GM23248 (cell line): ENCODE results near the gene CCDC158. TPM values are rescaled to one million over a fixed set of nuclear protein-coding genes. Genes with fewer than 3 reads are reported as not detected.

ENCODE experiments used
- DNase-seq: peaks from one replicate; pipeline ENCODE4 v3.0.0-alpha.2; 2015
- H2AFZ ChIP-seq: fragments of 200-600 bp; sonication (generic); 2 replicates; pipeline ENCODE4 v1.6.1; 2016; ENCODE audit warnings: antibody characterized with exemption
- H3F3A ChIP-seq: fragments of 200-600 bp; sonication (generic); 2 replicates; pipeline ENCODE4 v1.6.1; 2016; ENCODE audit warnings: mild to moderate bottlenecking, antibody characterized with exemption, mixed run types; ENCODE audit not compliant: insufficient read depth
- H3K27ac ChIP-seq: fragments of 200-600 bp; sonication (generic); 2 replicates; pipeline ENCODE4 v1.5.1; 2016; ENCODE audit warnings: mild to moderate bottlenecking
- H3K27me3 ChIP-seq: fragments of 200-600 bp; sonication (generic); replicated peaks from 2 replicates; pipeline ENCODE4 v1.6.1; 2016; ENCODE audit warnings: mild to moderate bottlenecking; ENCODE audit not compliant: insufficient read depth
- H3K36me3 ChIP-seq: fragments of 200-600 bp; sonication (generic); 2 replicates; pipeline ENCODE4 v1.6.1; 2016; ENCODE audit warnings: low read depth, mild to moderate bottlenecking
- H3K4me1 ChIP-seq: fragments of 200-600 bp; sonication (generic); 2 replicates; pipeline ENCODE4 v1.6.1; 2016; ENCODE audit warnings: mild to moderate bottlenecking; ENCODE audit not compliant: insufficient read depth
- H3K4me2 ChIP-seq: fragments of 200-600 bp; sonication (generic); one replicate; pipeline ENCODE4 v1.6.1; 2016; ENCODE audit warnings: mild to moderate bottlenecking; ENCODE audit not compliant: unreplicated experiment
- H3K4me3 ChIP-seq: fragments of 200-600 bp; sonication (generic); 2 replicates; pipeline ENCODE4 v1.5.1; 2016; ENCODE audit warnings: mild to moderate bottlenecking
- H3K79me2 ChIP-seq: fragments of 200-600 bp; sonication (generic); 2 replicates; pipeline ENCODE4 v1.6.1; 2016; ENCODE audit warnings: mild to moderate bottlenecking; ENCODE audit not compliant: insufficient read depth
- H3K9ac ChIP-seq: fragments of 200-600 bp; sonication (generic); 2 replicates; pipeline ENCODE4 v1.6.1; 2016; ENCODE audit warnings: mild to moderate bottlenecking
- H3K9me2 ChIP-seq: fragments of 200-600 bp; sonication (generic); 2 replicates; pipeline ENCODE4 v1.6.1; 2016; ENCODE audit warnings: mixed run types, mild to moderate bottlenecking, moderate library complexity; ENCODE audit not compliant: insufficient read depth
- H3K9me3 ChIP-seq: fragments of 200-600 bp; sonication (generic); one replicate; pipeline ENCODE4 v1.6.1; 2017; ENCODE audit warnings: low read depth
- H4K20me1 ChIP-seq: fragments of 200-600 bp; sonication (generic); 2 replicates; pipeline ENCODE4 v1.6.0; 2016; ENCODE audit not compliant: insufficient read depth
- EZH2 ChIP-seq: fragments of 200-600 bp; sonication (generic); IDR thresholded peaks from 2 replicates; pipeline ENCODE4 v1.6.1; 2018; ENCODE audit warnings: antibody characterized with exemption, mild to moderate bottlenecking; ENCODE audit not compliant: insufficient read depth, poor library complexity, severe bottlenecking
- EZH2phosphoT487 ChIP-seq: fragments of 200-600 bp; sonication (generic); IDR thresholded peaks from 2 replicates; pipeline ENCODE4 v1.6.1; 2018; ENCODE audit warnings: antibody characterized with exemption, moderate library complexity, mild to moderate bottlenecking, low read depth; ENCODE audit not compliant: insufficient read depth
- WGBS, 2 experiments: methylation state at CpG; one replicate each; pipeline ENCODE4 v1.1.6; 2015 to 2017; ENCODE audit warnings: low lambda C conversion rate in 2 of 2, low coverage in 1 of 2; ENCODE audit errors: missing lambda C conversion rate in 2 of 2; 5-methylcytosine and 5-hydroxymethylcytosine counted together
- in situ Hi-C: fragments of 300-500 bp; cut with MboI; formaldehyde crosslinking; loops from 2 replicates; pipeline ENCODE4 v1.15.0; 2020
- polyA plus RNA-seq: library from polyadenylated mRNA; unstranded; fragments of >200 nt; fragmentation: Nextera tagmentation; extraction: Ambion mirVana; gene quantifications from 2 replicates; pipeline ENCODE4 v1.2.1, GENCODE V29; 2016
- total RNA-seq: library from RNA; depleted of rRNA; stranded (reverse); fragments of >200 nt; shearing (Covaris generic); gene quantifications from 2 replicates; pipeline ENCODE4 v1.2.3, GENCODE V29; 2014

Gene CCDC158
- total and polyA plus RNA-seq, 2 experiments from 2014 or later: 0.14 TPM; not detected in 1

- no peak overlapping the region for H3K4me3 ChIP-seq
- H3K27ac ChIP-seq: no peak overlapping the region
- no peak overlapping the region for H3K4me2 ChIP-seq
- in situ Hi-C loops: no loop called here
- no peaks in the 10 kb centered on the region for H3F3A ChIP-seq
- no peak overlapping the region for H3K9ac ChIP-seq
- no peaks in the 10 kb centered on the region for H3K4me1 ChIP-seq
- no peak for DNase-seq
- 28 to 34% methylated on average over 3 of the region's 3 CpGs for WGBS, 2 experiments
- no peaks in the 10 kb centered on the region for H3K9me2 ChIP-seq
- no peak overlapping the region for H2AFZ ChIP-seq
- TF ChIP-seq EZH2phosphoT487 (no peak), EZH2 (no peak)
- H4K20me1 ChIP-seq: no peaks in the 10 kb centered on the region
- no peaks in the 10 kb centered on the region for H3K79me2 ChIP-seq
- no peaks in the 10 kb centered on the region for H3K27me3 ChIP-seq
- H3K9me3 ChIP-seq: no peaks in the 10 kb centered on the region
- no peaks in the 10 kb centered on the region for H3K36me3 ChIP-seq
Measured at GRCh38 chr4:76322236-76322635, 98.7 kb downstream of the CCDC158 start.

GRCh38 chr4:76316131-76316530 is 104.8 kb downstream of the CCDC158 start:
- H3K27me3 ChIP-seq: no peaks in the 10 kb centered on the region
- H4K20me1 ChIP-seq: no peaks in the 10 kb centered on the region
- no peaks in the 10 kb centered on the region for H3K79me2 ChIP-seq
- no peak overlapping the region for H3K9ac ChIP-seq
- no peak overlapping the region for H3K27ac ChIP-seq
- no peak overlapping the region for H3K4me3 ChIP-seq
- in situ Hi-C loops: no loop called here
- H2AFZ ChIP-seq: no peak overlapping the region
- no peaks in the 10 kb centered on the region for H3K9me2 ChIP-seq
- 41 to 56% methylated on average over 1 of the region's 1 CpG for WGBS, 2 experiments
- TF ChIP-seq EZH2: no peak
- TF ChIP-seq EZH2phosphoT487: no peak
- H3F3A ChIP-seq: 0 out of 2 replicates have a peak, but pooled peaks cover 5% of the 10 kb centered on the region
- H3K4me2 ChIP-seq: no peak overlapping the region
- H3K36me3 ChIP-seq: no peaks in the 10 kb centered on the region
- no peak for DNase-seq
- H3K9me3 ChIP-seq: no peaks in the 10 kb centered on the region
- H3K4me1 ChIP-seq: no peaks in the 10 kb centered on the region

- no peak overlapping the region for H3K4me2 ChIP-seq
- H2AFZ ChIP-seq: no peak overlapping the region
- no peak overlapping the region for H3K4me3 ChIP-seq
- no peaks in the 10 kb centered on the region for H4K20me1 ChIP-seq
- H3F3A ChIP-seq: 0 out of 2 replicates have a peak, but pooled peaks cover 5% of the 10 kb centered on the region
- no peaks in the 10 kb centered on the region for H3K36me3 ChIP-seq
- no peaks in the 10 kb centered on the region for H3K9me3 ChIP-seq
- in situ Hi-C loops: no loop called here
- no peaks in the 10 kb centered on the region for H3K27me3 ChIP-seq
- H3K27ac ChIP-seq: no peak overlapping the region
- 86 to 95% methylated on average over 7 of the region's 7 CpGs for WGBS, 2 experiments
- no peaks in the 10 kb centered on the region for H3K79me2 ChIP-seq
- no peak for DNase-seq
- H3K9me2 ChIP-seq: no peaks in the 10 kb centered on the region
- no peak overlapping the region for H3K9ac ChIP-seq
- TF ChIP-seq EZH2: no peak
- no peak for TF ChIP-seq EZH2phosphoT487
- no peaks in the 10 kb centered on the region for H3K4me1 ChIP-seq
Measured at GRCh38 chr4:76315267-76315918, 105.5 kb downstream of the CCDC158 start.

- Histone ChIP-seq H3K36me3 (no peaks in the 10 kb centered on the region), H3K27me3 (no peaks in the 10 kb centered on the region), H2AFZ (no peak overlapping the region), H3K9me3 (no peaks in the 10 kb centered on the region), H3K4me2 (no peak overlapping the region), H3K9ac (no peak overlapping the region), H3K79me2 (peaks cover 8% of the 10 kb centered on the region; the same call in 1 of the 2 replicates), H3K27ac (no peak overlapping the region), H4K20me1 (no peaks in the 10 kb centered on the region), H3K4me3 (no peak overlapping the region), H3K9me2 (no peaks in the 10 kb centered on the region), H3K4me1 (no peaks in the 10 kb centered on the region), H3F3A (0 out of 2 replicates have a peak, but pooled peaks cover 5% of the 10 kb centered on the region)
- DNase-seq: no peak
- WGBS, 2 experiments: 67 to 70% methylated on average over 2 of the region's 2 CpGs
- TF ChIP-seq EZH2phosphoT487: no peak
- TF ChIP-seq EZH2: no peak
- in situ Hi-C loops: no loop called here
Measured at GRCh38 chr4:76313547-76313946, 107.4 kb downstream of the CCDC158 start.

- WGBS, 2 experiments: 71 to 82% methylated on average over 1 of the region's 1 CpG
- H3K27ac ChIP-seq: no peak overlapping the region
- no peaks in the 10 kb centered on the region for H3K36me3 ChIP-seq
- H3F3A ChIP-seq: 0 out of 2 replicates have a peak, but pooled peaks cover 5% of the 10 kb centered on the region
- no peak overlapping the region for H3K9ac ChIP-seq
- H3K9me2 ChIP-seq: no peaks in the 10 kb centered on the region
- no peaks in the 10 kb centered on the region for H4K20me1 ChIP-seq
- no peak for DNase-seq
- no peak overlapping the region for H3K4me2 ChIP-seq
- in situ Hi-C loops: no loop called here
- H3K4me1 ChIP-seq: no peaks in the 10 kb centered on the region
- H3K79me2 ChIP-seq: peaks cover 18% of the 10 kb centered on the region
- H3K9me3 ChIP-seq: no peaks in the 10 kb centered on the region
- no peak overlapping the region for H3K4me3 ChIP-seq
- H2AFZ ChIP-seq: no peak overlapping the region
- no peaks in the 10 kb centered on the region for H3K27me3 ChIP-seq
- TF ChIP-seq EZH2phosphoT487 (no peak), EZH2 (no peak)
Measured at GRCh38 chr4:76312457-76312856, 108.5 kb downstream of the CCDC158 start.
